ENCODE measurements around the gene SLC9A6.

DNA sequence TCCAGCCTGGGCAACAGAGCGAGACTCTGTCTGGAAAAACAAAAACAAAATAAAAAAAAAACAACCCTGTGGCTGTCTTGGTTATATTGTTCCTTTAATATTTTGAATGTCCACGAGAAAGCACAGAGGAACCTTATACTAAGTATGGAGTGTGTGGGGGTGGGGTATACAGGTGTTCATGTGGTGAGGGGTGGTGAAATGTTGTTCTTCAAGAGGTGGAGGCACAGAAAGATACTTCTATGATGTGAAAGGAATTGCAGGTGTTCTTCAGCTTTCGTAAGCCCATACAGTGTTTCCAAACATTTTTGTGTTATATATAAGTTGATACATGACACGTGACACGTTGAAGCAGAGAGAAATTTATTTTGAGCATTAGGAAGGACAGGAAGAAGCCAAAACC, 46.4 kb downstream of the SLC9A6 start:
- TF ChIP-seq, protein P1, sequence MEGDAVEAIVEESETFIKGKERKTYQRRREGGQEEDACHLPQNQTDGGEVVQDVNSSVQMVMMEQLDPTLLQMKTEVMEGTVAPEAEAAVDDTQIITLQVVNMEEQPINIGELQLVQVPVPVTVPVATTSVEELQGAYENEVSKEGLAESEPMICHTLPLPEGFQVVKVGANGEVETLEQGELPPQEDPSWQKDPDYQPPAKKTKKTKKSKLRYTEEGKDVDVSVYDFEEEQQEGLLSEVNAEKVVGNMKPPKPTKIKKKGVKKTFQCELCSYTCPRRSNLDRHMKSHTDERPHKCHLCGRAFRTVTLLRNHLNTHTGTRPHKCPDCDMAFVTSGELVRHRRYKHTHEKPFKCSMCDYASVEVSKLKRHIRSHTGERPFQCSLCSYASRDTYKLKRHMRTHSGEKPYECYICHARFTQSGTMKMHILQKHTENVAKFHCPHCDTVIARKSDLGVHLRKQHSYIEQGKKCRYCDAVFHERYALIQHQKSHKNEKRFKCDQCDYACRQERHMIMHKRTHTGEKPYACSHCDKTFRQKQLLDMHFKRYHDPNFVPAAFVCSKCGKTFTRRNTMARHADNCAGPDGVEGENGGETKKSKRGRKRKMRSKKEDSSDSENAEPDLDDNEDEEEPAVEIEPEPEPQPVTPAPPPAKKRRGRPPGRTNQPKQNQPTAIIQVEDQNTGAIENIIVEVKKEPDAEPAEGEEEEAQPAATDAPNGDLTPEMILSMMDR (conservative IDR thresholded peaks at IDR 0.05; ENCODE audit: low read depth, low read length) = no peak
- TF ChIP-seq EZH2 (IDR thresholded peaks at IDR 0.05; ENCODE audit: borderline replicate concordance, low read depth, low read length, poor library complexity, severe bottlenecking) = no peak

Measured in A673 (cell line).